HCT116 (cell line): ENCODE results near the gene POLR2C. TPM values are rescaled to one million over a fixed set of nuclear protein-coding genes. Genes with fewer than 3 reads are reported as not detected.

Experiments
- ATAC-seq: fragments of 200-7000 bp; cut with Tn5 transposase; 2 replicates; pipeline ENCODE4 v1.9.1; 2020; ENCODE audit warnings: mild to moderate bottlenecking, moderate library complexity
- BruUV-seq: library from RNA; stranded (reverse); fragments of 400-500 nt; replicated peaks from 2 replicates; lab custom pipeline; 2021; lab: Mats Ljungman, UMichigan
- CTCF ChIA-PET: fragments of 300-600 bp; sonication (Branson Sonifier 250); formaldehyde crosslinking; loops from one replicate; lab custom pipeline; 2021; ENCODE audit warnings: antibody characterized with exemption; lab: Charles Lee
- POLR2A ChIA-PET: fragments of 300-600, 350-600 bp; sonication (Branson Sonifier 250); formaldehyde crosslinking; loops from one replicate; lab custom pipeline; 2021; ENCODE audit warnings: antibody characterized with exemption; lab: Charles Lee
- RAD21 ChIA-PET, 2 experiments: fragments of 300-600 bp; sonication (Branson Sonifier 250); formaldehyde crosslinking; loops; one replicate each; lab custom pipeline; 2023; ENCODE audit warnings: low total read pairs in 2 of 2; ENCODE audit not compliant: uncharacterized antibody in 2 of 2, unreplicated experiment in 2 of 2, low non-redundant PET in 1 of 2; lab: Charles Lee
- DNase-seq: peaks from one replicate; pipeline ENCODE4 v3.0.0-alpha.2; 2010; ENCODE audit warnings: low read depth, low spot score
- H2AFZ ChIP-seq: fragments of 200-600 bp; shearing (Covaris generic), sonication (generic); 2 replicates; pipeline ENCODE4 v1.6.1; 2017; ENCODE audit warnings: low read depth, mixed run types, mixed read lengths, antibody characterized with exemption, low read length; ENCODE audit not compliant: poor library complexity, severe bottlenecking
- H3K27ac ChIP-seq: 2 replicates; pipeline ENCODE4 v1.5.1; 2012; ENCODE audit warnings: low read depth, low read length
- H3K27me3 ChIP-seq: fragments of 200-600 bp; sonication (generic); 2 replicates; pipeline ENCODE4 v1.6.1; 2016; ENCODE audit warnings: mixed run types, low read length, mixed read lengths; ENCODE audit not compliant: insufficient read depth
- H3K36me3 ChIP-seq, 2 experiments: fragments of 200-500 bp in 1 of 2; fragments of 200-600 bp in 1 of 2; sonication (Bioruptor generic) in 1 of 2; sonication (generic) in 1 of 2; 2 replicates each; pipeline versions ENCODE4 v1.5.1 to v1.6.1; 2014 to 2016; ENCODE audit warnings: low read length in 2 of 2, inconsistent platforms in 1 of 2, mixed read lengths in 1 of 2, mixed run types in 1 of 2; ENCODE audit not compliant: insufficient read depth in 2 of 2, control insufficient read depth in 1 of 2
- H3K4me1 ChIP-seq, 2 experiments: fragments of 200-600 bp in 1 of 2; sonication (generic) in 1 of 2; 2 replicates each; pipeline versions ENCODE4 v1.5.1 to v1.6.1; 2012 to 2017; ENCODE audit warnings: low read length in 2 of 2, inconsistent platforms in 1 of 2, mild to moderate bottlenecking in 1 of 2, mixed read lengths in 1 of 2, mixed run types in 1 of 2, moderate library complexity in 1 of 2; ENCODE audit not compliant: insufficient read depth in 2 of 2, control insufficient read depth in 1 of 2
- H3K4me2 ChIP-seq: fragments of 200-600 bp; sonication (generic); 2 replicates; pipeline ENCODE4 v1.6.1; 2017; ENCODE audit warnings: mixed run types, low read length, mixed read lengths
- H3K4me3 ChIP-seq, 2 experiments: fragments of 200-600 bp in 1 of 2; sonication (generic) in 1 of 2; replicated peaks in 1 of 2; 2 replicates each; pipeline ENCODE4 v1.5.1; 2011 to 2016; ENCODE audit warnings: low read length in 2 of 2, control low read depth in 1 of 2, low read depth in 1 of 2, mild to moderate bottlenecking in 1 of 2, mixed read lengths in 1 of 2, mixed run types in 1 of 2
- H3K79me2 ChIP-seq: fragments of 200-600 bp; sonication (generic); 2 replicates; pipeline ENCODE4 v1.6.1; 2017; ENCODE audit warnings: mild to moderate bottlenecking, mixed run types, low read length, moderate library complexity, mixed read lengths; ENCODE audit not compliant: insufficient read depth
- H3K9ac ChIP-seq: fragments of 200-600 bp; sonication (generic); 2 replicates; pipeline ENCODE4 v1.6.1; 2016; ENCODE audit warnings: low read length, mixed read lengths
- H3K9me2 ChIP-seq: fragments of 200-600 bp; sonication (generic), shearing (Covaris generic); 2 replicates; pipeline ENCODE4 v1.6.1; 2017; ENCODE audit warnings: mixed run types, mild to moderate bottlenecking, moderate library complexity; ENCODE audit not compliant: insufficient read depth
- H3K9me3 ChIP-seq, 2 experiments: fragments of 200-500 bp in 1 of 2; fragments of 200-600 bp in 1 of 2; sonication (Bioruptor generic) in 1 of 2; sonication (generic) in 1 of 2; 2 replicates each; pipeline ENCODE4 v1.6.1; 2014 to 2017; ENCODE audit warnings: low read length in 2 of 2, mixed read lengths in 2 of 2, inconsistent platforms in 1 of 2, low read depth in 1 of 2, mild to moderate bottlenecking in 1 of 2, mixed run types in 1 of 2, moderate library complexity in 1 of 2; ENCODE audit not compliant: control insufficient read depth in 1 of 2, insufficient read depth in 1 of 2
- H4K20me1 ChIP-seq: fragments of 200-600 bp; sonication (generic), shearing (Covaris generic); 2 replicates; pipeline ENCODE4 v1.6.1; 2017; ENCODE audit warnings: mixed run types, mild to moderate bottlenecking, moderate library complexity; ENCODE audit not compliant: insufficient read depth
- ATF3 ChIP-seq: IDR thresholded peaks from 2 replicates; pipeline ENCODE4 v1.6.1; 2012
- CBX3 ChIP-seq: IDR thresholded peaks from 2 replicates; pipeline ENCODE4 v1.6.1; 2012; ENCODE audit warnings: low read depth
- CEBPB ChIP-seq: IDR thresholded peaks from 2 replicates; pipeline ENCODE4 v1.6.1; 2012; ENCODE audit warnings: low read depth
- CTCF ChIP-seq, 3 experiments: fragments of 200-600 bp in 1 of 3; sonication (generic) in 1 of 3; IDR thresholded peaks in 2 of 3; conservative IDR thresholded peaks in 1 of 3; 2 replicates each; pipeline ENCODE4 v1.5.1; 2012 to 2017; ENCODE audit warnings: low read depth in 2 of 3, low read length in 2 of 3, antibody characterized with exemption in 1 of 3, borderline replicate concordance in 1 of 3, control low read depth in 1 of 3, mild to moderate bottlenecking in 1 of 3, mixed read lengths in 1 of 3, mixed run types in 1 of 3, moderate library complexity in 1 of 3; ENCODE audit not compliant: insufficient read depth in 1 of 3
- ELF1 ChIP-seq: IDR thresholded peaks from 2 replicates; pipeline ENCODE4 v1.6.1; 2012; ENCODE audit warnings: low read depth, borderline replicate concordance
- EZH2 ChIP-seq: fragments of 200-600 bp; sonication (generic); IDR thresholded peaks from 2 replicates; pipeline ENCODE4 v1.6.1; 2017; ENCODE audit warnings: antibody characterized with exemption, mixed run types
- EZH2phosphoT487 ChIP-seq: fragments of 200-600 bp; IDR thresholded peaks from 2 replicates; pipeline ENCODE4 v1.6.1; 2018; ENCODE audit warnings: antibody characterized with exemption, borderline replicate concordance
- FOSL1 ChIP-seq: IDR thresholded peaks from 2 replicates; pipeline ENCODE4 v1.6.1; 2012; ENCODE audit warnings: low read depth
- MAX ChIP-seq: IDR thresholded peaks from 2 replicates; pipeline ENCODE4 v1.6.1; 2012
- POLR2A ChIP-seq: IDR thresholded peaks from 2 replicates; pipeline ENCODE4 v1.7.0; 2011; ENCODE audit warnings: borderline replicate concordance; ENCODE audit not compliant: insufficient read depth, insufficient read length; ENCODE audit errors: extremely low read depth
- POLR2AphosphoS5 ChIP-seq: IDR thresholded peaks from 2 replicates; pipeline ENCODE4 v1.6.1; 2011; ENCODE audit warnings: mild to moderate bottlenecking, low read depth, low read length, moderate library complexity
- RAD21 ChIP-seq: IDR thresholded peaks from 2 replicates; pipeline ENCODE4 v1.6.1; 2012; ENCODE audit warnings: low read depth, mild to moderate bottlenecking
- REST ChIP-seq: IDR thresholded peaks from 2 replicates; pipeline ENCODE4 v1.6.1; 2012; ENCODE audit warnings: low read depth
- SIN3A ChIP-seq: IDR thresholded peaks from 2 replicates; pipeline ENCODE4 v1.6.1; 2012; ENCODE audit warnings: low read depth
- SP1 ChIP-seq: IDR thresholded peaks from 2 replicates; pipeline ENCODE4 v1.6.1; 2012; ENCODE audit warnings: low read depth
- TCF7L2 ChIP-seq: IDR thresholded peaks from 2 replicates; pipeline ENCODE4 v1.7.0; 2011; ENCODE audit warnings: borderline replicate concordance, inconsistent platforms; ENCODE audit not compliant: insufficient read depth, insufficient read length; ENCODE audit errors: extremely low read depth
- YY1 ChIP-seq: IDR thresholded peaks from 2 replicates; pipeline ENCODE4 v1.6.1; 2011; ENCODE audit warnings: low read length, low read depth, moderate library complexity, mild to moderate bottlenecking; ENCODE audit not compliant: insufficient replicate concordance; ENCODE audit errors: extremely low read depth
- ZBTB33 ChIP-seq: IDR thresholded peaks from 2 replicates; pipeline ENCODE4 v1.6.1; 2011; ENCODE audit warnings: mild to moderate bottlenecking, low read length, moderate library complexity; ENCODE audit not compliant: insufficient replicate concordance; ENCODE audit errors: extremely low read depth
- ZFX ChIP-seq: fragments of 450-650 bp; IDR thresholded peaks from 2 replicates; pipeline ENCODE4 v1.6.1; 2017
- ZNF274 ChIP-seq: fragments of 200-500 bp; sonication (Bioruptor generic); IDR thresholded peaks from 2 replicates; pipeline ENCODE4 v1.6.1; 2014; ENCODE audit warnings: mild to moderate bottlenecking, low read depth, low read length, inconsistent platforms
- intact Hi-C: fragments of 100-400 bp; cut with micrococcal nuclease; formaldehyde crosslinking; loops from 2 replicates; pipeline ENCODE4 v1.10.0; 2022
- total RNA-seq: library from RNA; stranded (reverse); gene quantifications from one replicate; pipeline ENCODE4 v1.2.1, GENCODE V29; 2021; ENCODE audit not compliant: unreplicated experiment

Gene POLR2C
- total RNA-seq, 1 experiment from 2014 or later, result 74.4 TPM

- ChIA-PET CTCF (no interaction called here), RAD21 (no interaction called here), POLR2A (interaction anchor here (1.6 kb wide), 1 partner anchor 13 kb away, joined by 3 read pairs; no protein-coding TSS in a partner anchor)
- no peaks in the 10 kb centered on the region for H3K9me3 ChIP-seq
- intact Hi-C loops, result loop anchor here (5.0 kb wide), 1 partner anchor 53 kb away; the partner anchor contains the start of gene CCDC102A
- no peak overlapping the region for H3K9ac ChIP-seq
- H3K27ac ChIP-seq, result no peak overlapping the region
- TF ChIP-seq ZFX (no peak), RAD21 (no peak), SIN3A (no peak), MAX (no peak), CEBPB (no peak), TCF7L2 (no peak), EZH2 (no peak), POLR2A (no peak), ELF1 (no peak), CBX3 (no peak), YY1 (no peak), EZH2phosphoT487 (no peak), REST (no peak), POLR2AphosphoS5 (no peak), ATF3 (no peak), FOSL1 (no peak), ZNF274 (no peak), ZBTB33 (no peak), CTCF (IDR thresholded peaks at IDR 0.05 in 2 of 3, conservative IDR thresholded peaks at IDR 0.05 in 1 of 3; ENCODE audit: borderline replicate concordance in 1 of 3, insufficient read depth in 1 of 3, low read depth in 2 of 3, low read length in 2 of 3) (no peak), SP1 (no peak)
- no peaks in the 10 kb centered on the region for H3K36me3 ChIP-seq
- no TSS peak for BruUV-seq
- ATAC-seq, result no peak
- no peaks in the 10 kb centered on the region for H3K79me2 ChIP-seq
- H3K9me2 ChIP-seq, result no peaks in the 10 kb centered on the region
- H3K4me1 ChIP-seq, result peaks cover 8 to 33% of the 10 kb centered on the region in 2 experiments
- H3K27me3 ChIP-seq, result no peaks in the 10 kb centered on the region
- no peak overlapping the region for H3K4me3 ChIP-seq
- no peak overlapping the region for H3K4me2 ChIP-seq
- H2AFZ ChIP-seq, result no peak overlapping the region
- H4K20me1 ChIP-seq, result no peaks in the 10 kb centered on the region
- no peak for DNase-seq
Observed at GRCh38 chr16:57484515-57485005, 22.1 kb downstream of the POLR2C start.
